ENCODE results near the gene TSKU. TPM values are rescaled to one million over a fixed set of nuclear protein-coding genes. Genes with fewer than 3 reads are reported as not detected.

The TSKU gene
- total RNA-seq, 4 donors from 2014 or later, result 140 to 385 (median 202) TPM

DNA sequence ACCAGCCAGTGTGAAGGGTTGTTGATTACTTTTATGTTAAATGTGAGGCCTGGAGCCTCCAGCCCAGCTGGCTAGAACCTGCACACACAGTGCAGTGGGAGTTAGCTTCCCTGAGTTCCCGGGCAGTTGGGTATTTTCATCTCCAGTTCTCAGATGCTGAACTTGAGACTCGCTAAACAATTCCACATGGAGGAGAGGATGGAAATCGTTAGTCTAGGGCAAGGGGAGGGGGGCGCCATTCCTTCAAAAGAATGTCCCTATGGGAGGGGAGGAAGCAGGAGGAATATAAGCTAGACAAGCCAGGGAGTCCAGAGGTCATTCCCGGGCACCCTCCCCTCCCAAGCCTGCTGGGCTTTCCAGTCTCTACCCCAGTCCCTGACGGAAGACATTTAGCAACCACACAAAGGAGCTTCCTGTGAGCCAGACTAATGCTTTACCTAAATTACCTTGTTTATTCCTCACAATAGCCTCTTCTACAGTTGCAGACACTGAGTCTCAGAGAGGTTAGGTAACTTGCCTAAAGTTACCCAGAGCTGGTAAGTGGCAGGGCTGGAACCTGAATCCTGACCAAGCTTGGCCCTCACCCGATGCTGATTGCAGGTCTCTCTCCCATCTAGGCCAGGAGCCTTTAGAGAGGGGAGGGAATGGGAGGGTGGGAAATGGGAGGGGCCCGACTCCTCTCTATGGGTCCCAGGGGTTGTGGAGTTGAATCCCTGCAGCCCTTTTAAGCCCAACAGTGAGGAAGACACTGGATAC lies 1.9 kb upstream of the TSKU start:
- Histone ChIP-seq H3K27ac (peak overlapping the region; percentile 7 to 96 (median 93)), H3K4me1 (peaks cover 0 to 36% (median 9%) of the 10 kb centered on the region in 4 donors), H3K9me3 (peaks cover 0 to 13% (median under 1%) of the 10 kb centered on the region in 4 donors), H3K27me3 (no peaks in the 10 kb centered on the region), H3K36me3 (no peaks in the 10 kb centered on the region), H3K4me3 (peak overlapping the region in 1 of 4 donors; percentile 85)
- 33 to 42% methylated on average over 8 of the region's 8 CpGs for WGBS, 2 donors
- DNase-seq (ENCODE audit: low spot score in 2 of 2), result no peak
- TF ChIP-seq POLR2A (IDR thresholded peaks at IDR 0.05) (no peak), CTCF (IDR thresholded peaks at IDR 0.05) (no peak), EP300 (IDR thresholded peaks at IDR 0.05) (peak in 1 of 2 donors; percentile 43)

GRCh38 chr11:76781807-76782530 lies 1.2 kb upstream of the TSKU start:
- no peaks in the 10 kb centered on the region for H3K36me3 ChIP-seq
- peak overlapping the region; percentile 90 to 96 (median 93) for H3K27ac ChIP-seq
- no peak for DNase-seq (ENCODE audit: low spot score in 2 of 2)
- H3K4me1 ChIP-seq, result peaks cover 0 to 43% (median 13%) of the 10 kb centered on the region in 4 donors
- WGBS, 2 donors, result 56 to 57% methylated on average over 5 of the region's 5 CpGs
- H3K27me3 ChIP-seq, result no peaks in the 10 kb centered on the region
- H3K4me3 ChIP-seq, result peak overlapping the region; percentile 32 to 85 (median 64)
- peaks cover 0 to 5% (median 0%) of the 10 kb centered on the region in 4 donors for H3K9me3 ChIP-seq
- TF ChIP-seq POLR2A (IDR thresholded peaks at IDR 0.05) (no peak), EP300 (IDR thresholded peaks at IDR 0.05) (no peak), CTCF (IDR thresholded peaks at IDR 0.05) (no peak)

DNA sequence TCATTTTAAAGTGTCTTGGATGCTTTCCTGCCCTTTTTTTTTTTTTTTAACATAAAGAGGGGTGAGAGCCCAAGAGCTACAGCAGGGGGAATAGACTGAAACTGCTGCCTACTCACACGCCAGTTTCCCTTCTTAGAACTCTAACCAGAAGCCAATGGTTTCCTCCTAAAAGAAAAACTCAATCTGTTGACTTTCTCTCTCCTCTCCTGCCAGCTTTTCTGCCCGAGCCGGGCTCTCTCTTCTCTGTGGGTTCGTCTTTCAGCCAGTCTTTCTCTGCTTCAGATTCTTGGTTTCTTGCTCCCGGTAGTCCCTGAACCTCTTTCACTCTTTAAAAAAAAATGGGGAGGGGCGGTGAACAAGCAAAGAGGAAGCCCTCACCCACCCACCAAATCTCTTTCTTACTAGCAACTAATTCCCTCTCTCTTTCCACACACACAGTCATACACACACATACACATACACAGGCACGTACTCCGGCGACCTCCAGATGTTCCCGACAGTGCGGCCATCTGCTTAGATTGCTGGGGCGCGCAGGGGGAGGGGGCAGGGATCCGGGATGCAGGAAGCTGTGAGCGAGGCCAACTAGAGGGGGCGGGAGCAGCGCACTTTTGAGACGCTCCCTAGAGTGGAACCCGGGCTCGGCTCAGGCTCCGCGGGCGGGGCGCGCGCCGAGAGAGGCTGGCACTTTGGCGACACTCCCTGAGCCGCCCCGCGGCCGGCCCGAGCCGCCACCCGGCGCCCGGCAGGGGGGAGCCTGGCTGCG lies 444 bp upstream of the TSKU start:
- Histone ChIP-seq H3K4me3 (peak overlapping the region; percentile 32 to 85 (median 64)), H3K27me3 (no peaks in the 10 kb centered on the region), H3K36me3 (no peaks in the 10 kb centered on the region), H3K4me1 (peaks cover 0 to 50% (median 17%) of the 10 kb centered on the region in 4 donors), H3K9me3 (no peaks in the 10 kb centered on the region), H3K27ac (peak overlapping the region; percentile 90 to 96 (median 93))
- peak in 1 of 2 donors; percentile 81 for TF ChIP-seq EP300 (IDR thresholded peaks at IDR 0.05)
- TF ChIP-seq CTCF (IDR thresholded peaks at IDR 0.05), result no peak
- peak; percentile 88 to 90 for DNase-seq (ENCODE audit: low spot score in 2 of 2)
- 0 to 1% methylated on average over 24 to 37 of the region's 38 CpGs for WGBS, 2 donors

- no peak for DNase-seq (ENCODE audit: low spot score in 2 of 2)
- Histone ChIP-seq H3K4me3 (peak overlapping the region; percentile 60 to 98 (median 76)), H3K36me3 (no peaks in the 10 kb centered on the region), H3K27ac (peak overlapping the region; percentile 90 to 96 (median 93)), H3K4me1 (peaks cover 0 to 61% (median 30%) of the 10 kb centered on the region in 4 donors), H3K27me3 (no peaks in the 10 kb centered on the region), H3K9me3 (no peaks in the 10 kb centered on the region)
- TF ChIP-seq POLR2A (IDR thresholded peaks at IDR 0.05) (peak in 1 of 2 donors; percentile 12), EP300 (IDR thresholded peaks at IDR 0.05) (no peak)
- WGBS, 2 donors, result 3 to 4% methylated on average over 24 to 41 of the region's 65 CpGs
These were observed 999 bp downstream of the TSKU start for GRCh38 chr11:76783896-76784813.
